Germinal center (tissue), 1 donor: ENCODE results near the gene TTLL9.

Experiments
- DNase-seq: peaks from one replicate; pipeline ENCODE4 v3.0.0; 2012; ENCODE audit warnings: mixed read lengths, low spot score

Gene TTLL9

GRCh38 chr20:31837896-31838397 lies 32.5 kb upstream of the TTLL9 start:
- no peak for DNase-seq

GRCh38 chr20:31838646-31839292 lies 31.7 kb upstream of the TTLL9 start:
- no peak for DNase-seq

- DNase-seq: no peak
Measured at GRCh38 chr20:31839782-31840487, 30.5 kb upstream of the TTLL9 start.

- DNase-seq: no peak
Measured at GRCh38 chr20:31840906-31841816, 29.3 kb upstream of the TTLL9 start.

GRCh38 chr20:31841928-31842327 lies 28.5 kb upstream of the TTLL9 start:
- DNase-seq: no peak

- DNase-seq: no peak
Measured at GRCh38 chr20:31842471-31843157, 27.8 kb upstream of the TTLL9 start.

- no peak for DNase-seq
Measured at GRCh38 chr20:31843288-31843687, 27.1 kb upstream of the TTLL9 start.

GRCh38 chr20:31843881-31844280 lies 26.6 kb upstream of the TTLL9 start:
- no peak for DNase-seq

- DNase-seq: no peak
Measured at GRCh38 chr20:31844737-31845299, 25.6 kb upstream of the TTLL9 start.

GRCh38 chr20:31845300-31845863 lies 25.1 kb upstream of the TTLL9 start, which contains the start of gene FOXS1:
Gene FOXS1 (minus strand): TSS chr20:31845604. CDS start chr20:31845542, 62 bp downstream.
- no peak for DNase-seq

GRCh38 chr20:31846793-31847138 lies 23.7 kb upstream of the TTLL9 start:
- DNase-seq: no peak

GRCh38 chr20:31848088-31848999 lies 22.1 kb upstream of the TTLL9 start:
- DNase-seq: no peak

- DNase-seq: no peak
Measured at GRCh38 chr20:31849306-31849930, 21.0 kb upstream of the TTLL9 start.

GRCh38 chr20:31851240-31851955 lies 19.0 kb upstream of the TTLL9 start:
- no peak for DNase-seq

- DNase-seq: no peak
Measured at GRCh38 chr20:31853481-31853880, 17.0 kb upstream of the TTLL9 start.

GRCh38 chr20:31856516-31856915 lies 13.9 kb upstream of the TTLL9 start:
- DNase-seq: no peak

- DNase-seq: peak; percentile 68
Measured at GRCh38 chr20:31857861-31858759, 12.3 kb upstream of the TTLL9 start.

GRCh38 chr20:31858760-31859083 lies 11.7 kb upstream of the TTLL9 start:
- no peak for DNase-seq
